Activated gamma-delta T cell (primary cell): ENCODE results near the gene NPM3.

Experiments used
- DNase-seq: peaks from one replicate; lab custom pipeline; 2025; lab: John Stamatoyannopoulos, UW

The NPM3 gene

GRCh38 chr10:101774589-101775272, 8.5 kb downstream of the NPM3 start:
- no peak for DNase-seq

- DNase-seq, result no peak
Measured at GRCh38 chr10:101773923-101774588, 9.2 kb downstream of the NPM3 start.

GRCh38 chr10:101772895-101773761, 10.1 kb downstream of the NPM3 start:
- no peak for DNase-seq

GRCh38 chr10:101772017-101772894, 11.0 kb downstream of the NPM3 start:
- no peak for DNase-seq

GRCh38 chr10:101771380-101771779, 11.9 kb downstream of the NPM3 start:
- no peak for DNase-seq

- no peak for DNase-seq
Measured at GRCh38 chr10:101770331-101771215, 12.7 kb downstream of the NPM3 start.

- DNase-seq, result no peak
Measured at GRCh38 chr10:101769541-101770180, 13.6 kb downstream of the NPM3 start.

GRCh38 chr10:101768791-101769170, 14.5 kb downstream of the NPM3 start:
- no peak for DNase-seq

GRCh38 chr10:101767966-101768790, 15.1 kb downstream of the NPM3 start:
- DNase-seq, result no peak

GRCh38 chr10:101767600-101767945, 15.7 kb downstream of the NPM3 start:
- DNase-seq, result no peak

- no peak for DNase-seq
Measured at GRCh38 chr10:101766753-101767599, 16.3 kb downstream of the NPM3 start.

GRCh38 chr10:101766306-101766705, 16.9 kb downstream of the NPM3 start:
- DNase-seq, result no peak

- no peak for DNase-seq
Measured at GRCh38 chr10:101763141-101763846, 20.0 kb downstream of the NPM3 start.

- DNase-seq, result no peak
Measured at GRCh38 chr10:101762736-101763135, 20.5 kb downstream of the NPM3 start.

- no peak for DNase-seq
Measured at GRCh38 chr10:101761226-101761625, 22.0 kb downstream of the NPM3 start.

- DNase-seq, result no peak
Measured at GRCh38 chr10:101760510-101760909, 22.7 kb downstream of the NPM3 start.

GRCh38 chr10:101759309-101760247, 23.7 kb downstream of the NPM3 start:
- DNase-seq, result no peak
